AG09309 (cell line): Measurements from ENCODE around the gene OVAAL.

Experiments
- DNase-seq: peaks from one replicate; pipeline ENCODE4 v3.0.0-alpha.2; 2010; ENCODE audit warnings: low read depth
- H3K4me3 ChIP-seq: 2 replicates; pipeline ENCODE4 v1.5.1; 2011; ENCODE audit warnings: mild to moderate bottlenecking, low read depth, low read length, moderate library complexity; ENCODE audit not compliant: control insufficient read depth
- TF ChIP-seq, protein P1 (sequence below): IDR thresholded peaks from 2 replicates; pipeline ENCODE4 v1.5.1; 2011; ENCODE audit warnings: mild to moderate bottlenecking, low read depth, low read length, inconsistent platforms; ENCODE audit not compliant: insufficient read depth, control insufficient read depth; ENCODE audit errors: missing control alignments

The OVAAL gene

DNA sequence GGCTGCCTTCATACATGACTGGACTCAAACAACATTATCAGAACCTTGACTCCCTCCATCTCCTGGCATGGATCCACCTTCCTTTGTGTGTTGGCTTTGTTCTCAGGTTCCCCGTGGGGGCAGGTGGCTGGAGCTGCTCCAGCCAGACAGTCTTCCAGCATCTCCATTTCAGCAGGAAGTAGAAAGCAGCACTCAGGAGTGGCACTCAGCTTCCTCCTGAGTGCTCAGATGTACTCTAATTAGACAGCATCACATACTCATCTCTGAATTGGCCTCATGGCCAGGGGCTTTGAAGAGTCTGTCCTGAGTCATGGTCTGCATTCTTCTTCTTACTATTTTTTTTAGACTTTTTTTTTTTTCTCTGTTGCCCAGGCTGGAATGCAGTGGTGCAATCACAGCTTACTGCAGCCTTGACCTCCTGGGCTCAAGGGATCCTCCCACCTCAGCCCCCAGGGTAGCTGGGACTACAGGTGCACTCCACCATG, 27.9 kb downstream of the OVAAL start:
- TF ChIP-seq, protein P1, sequence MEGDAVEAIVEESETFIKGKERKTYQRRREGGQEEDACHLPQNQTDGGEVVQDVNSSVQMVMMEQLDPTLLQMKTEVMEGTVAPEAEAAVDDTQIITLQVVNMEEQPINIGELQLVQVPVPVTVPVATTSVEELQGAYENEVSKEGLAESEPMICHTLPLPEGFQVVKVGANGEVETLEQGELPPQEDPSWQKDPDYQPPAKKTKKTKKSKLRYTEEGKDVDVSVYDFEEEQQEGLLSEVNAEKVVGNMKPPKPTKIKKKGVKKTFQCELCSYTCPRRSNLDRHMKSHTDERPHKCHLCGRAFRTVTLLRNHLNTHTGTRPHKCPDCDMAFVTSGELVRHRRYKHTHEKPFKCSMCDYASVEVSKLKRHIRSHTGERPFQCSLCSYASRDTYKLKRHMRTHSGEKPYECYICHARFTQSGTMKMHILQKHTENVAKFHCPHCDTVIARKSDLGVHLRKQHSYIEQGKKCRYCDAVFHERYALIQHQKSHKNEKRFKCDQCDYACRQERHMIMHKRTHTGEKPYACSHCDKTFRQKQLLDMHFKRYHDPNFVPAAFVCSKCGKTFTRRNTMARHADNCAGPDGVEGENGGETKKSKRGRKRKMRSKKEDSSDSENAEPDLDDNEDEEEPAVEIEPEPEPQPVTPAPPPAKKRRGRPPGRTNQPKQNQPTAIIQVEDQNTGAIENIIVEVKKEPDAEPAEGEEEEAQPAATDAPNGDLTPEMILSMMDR: no peak
- H3K4me3 ChIP-seq: no peak overlapping the region
- DNase-seq: no peak

GRCh38 chr1:180588121-180588520, 29.4 kb downstream of the OVAAL start:
- H3K4me3 ChIP-seq: no peak overlapping the region
- DNase-seq: no peak
- TF ChIP-seq, protein P1: no peak

DNA sequence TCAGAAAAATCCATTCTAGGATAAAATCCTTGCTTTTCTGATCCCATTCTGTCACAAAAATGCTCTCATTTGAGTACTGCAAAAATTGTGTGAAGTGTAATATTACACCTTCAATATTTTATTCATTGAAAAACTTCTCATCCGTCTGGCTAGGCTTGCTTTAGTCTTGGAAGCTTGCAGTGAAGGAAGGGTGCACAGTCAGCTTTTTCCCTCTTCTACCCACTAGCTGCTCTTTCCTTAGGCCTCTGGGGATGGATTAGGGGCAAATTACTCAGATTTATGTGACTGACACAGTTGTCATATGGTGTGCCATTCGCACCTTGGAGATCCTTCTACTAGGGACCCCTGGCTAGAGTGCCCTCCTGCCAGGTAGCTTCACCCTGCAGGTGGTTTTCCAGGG, 32.1 kb downstream of the OVAAL start:
- no peak for DNase-seq
- TF ChIP-seq, protein P1: no peak
- no peak overlapping the region for H3K4me3 ChIP-seq

- H3K4me3 ChIP-seq: no peak overlapping the region
- DNase-seq: no peak
- TF ChIP-seq, protein P1: no peak
Measured at GRCh38 chr1:180593382-180593781, 34.6 kb downstream of the OVAAL start.

DNA sequence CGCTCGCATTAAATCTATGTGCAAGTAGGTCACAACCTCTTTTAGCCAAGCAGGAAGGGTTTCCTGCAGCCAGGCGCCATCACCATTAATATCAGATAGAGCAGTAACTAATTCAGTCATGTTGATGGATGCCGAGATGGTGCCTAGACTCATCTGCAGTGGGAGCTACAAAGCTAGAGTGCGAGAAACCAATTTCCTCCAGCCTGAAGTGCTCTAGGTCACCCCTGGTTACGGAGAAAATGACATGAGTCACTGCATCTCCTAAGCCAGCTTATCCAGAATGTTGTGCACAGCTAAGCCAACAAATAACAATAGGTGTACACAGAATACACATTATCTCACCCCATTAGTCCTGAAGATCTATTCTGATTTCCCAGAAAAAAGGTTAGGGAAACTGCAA, 36.0 kb downstream of the OVAAL start:
- no peak for DNase-seq
- no peak overlapping the region for H3K4me3 ChIP-seq
- TF ChIP-seq, protein P1: no peak

- TF ChIP-seq, protein P1: no peak
- no peak for DNase-seq
- no peak overlapping the region for H3K4me3 ChIP-seq
Measured at GRCh38 chr1:180595966-180596365, 37.2 kb downstream of the OVAAL start.

DNA sequence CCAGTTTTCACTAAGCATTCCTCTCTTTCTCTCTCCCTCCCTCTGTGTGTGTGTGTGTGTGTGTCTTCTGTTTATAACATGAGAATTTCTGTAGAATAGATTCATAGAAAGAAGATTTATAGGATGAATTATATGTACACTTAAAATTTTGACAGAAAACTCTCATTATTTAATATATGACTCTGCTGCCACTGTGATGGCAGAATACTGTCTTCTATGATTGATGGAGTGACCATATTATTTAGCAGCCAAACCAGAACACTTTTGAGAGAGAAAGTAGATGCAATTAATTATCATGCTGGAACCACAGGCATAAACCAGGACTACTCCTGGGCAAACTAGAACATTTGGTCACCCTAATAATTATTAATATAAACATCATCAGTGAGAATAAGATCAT, 38.8 kb downstream of the OVAAL start:
- H3K4me3 ChIP-seq: no peak overlapping the region
- TF ChIP-seq, protein P1: no peak
- DNase-seq: no peak
